PC-9 (cell line): ENCODE results near the gene MYBBP1A. TPM values are rescaled to one million over a fixed set of nuclear protein-coding genes. Genes with fewer than 3 reads are reported as not detected.

ENCODE experiments used
- BruUV-seq: library from RNA; stranded (reverse); fragments of 400-500 nt; replicated peaks from 2 replicates; lab custom pipeline; 2021; lab: Mats Ljungman, UMichigan
- CTCF ChIA-PET: fragments of 300-600 bp; sonication (Branson Sonifier 250); formaldehyde crosslinking; loops from one replicate; lab custom pipeline; 2022; ENCODE audit warnings: antibody characterized with exemption; lab: Charles Lee
- POLR2A ChIA-PET: fragments of 300-600 bp; sonication (Branson Sonifier 250); formaldehyde crosslinking; loops from one replicate; lab custom pipeline; 2022; ENCODE audit warnings: antibody characterized with exemption; ENCODE audit not compliant: unreplicated experiment; lab: Charles Lee
- DNase-seq, 2 experiments: peaks; one replicate each; pipeline versions ENCODE4 v3.0.0 to v3.0.0-alpha.2; 2015 to 2022; ENCODE audit warnings: mixed read lengths in 1 of 2
- H2AFZ ChIP-seq: fragments of 200-600 bp; sonication (generic); 2 replicates; pipeline ENCODE4 v1.8.1; 2017; ENCODE audit warnings: antibody characterized with exemption
- H3F3A ChIP-seq: fragments of 200-600 bp; sonication (generic); 2 replicates; pipeline ENCODE4 v1.8.1; 2017; ENCODE audit warnings: antibody characterized with exemption, mild to moderate bottlenecking, low read depth; ENCODE audit not compliant: insufficient read depth
- H3K27ac ChIP-seq: fragments of 200-600 bp; sonication (generic); 2 replicates; pipeline ENCODE4 v1.6.1; 2016; ENCODE audit warnings: mixed run types
- H3K27me3 ChIP-seq: fragments of 200-600 bp; sonication (generic); 2 replicates; pipeline ENCODE4 v1.6.1; 2016; ENCODE audit warnings: low read depth, mixed run types; ENCODE audit not compliant: insufficient read depth
- H3K36me3 ChIP-seq: fragments of 200-600 bp; sonication (generic); 2 replicates; pipeline ENCODE4 v1.6.1; 2016; ENCODE audit warnings: low read depth, mixed run types
- H3K4me1 ChIP-seq: fragments of 200-600 bp; sonication (generic); replicated peaks from 2 replicates; pipeline ENCODE4 v1.6.1; 2016; ENCODE audit warnings: mixed run types; ENCODE audit not compliant: insufficient read depth
- H3K4me2 ChIP-seq: fragments of 200-600 bp; sonication (generic); 2 replicates; pipeline ENCODE4 v1.6.1; 2017; ENCODE audit warnings: mixed run types
- H3K4me3 ChIP-seq: fragments of 200-600 bp; sonication (generic); 2 replicates; pipeline ENCODE4 v1.6.1; 2016; ENCODE audit warnings: mixed run types
- H3K79me2 ChIP-seq: fragments of 200-600 bp; sonication (generic); 2 replicates; pipeline ENCODE4 v1.6.1; 2017; ENCODE audit warnings: low read depth, mixed run types
- H3K9me2 ChIP-seq: fragments of 200-600 bp; sonication (generic); 2 replicates; pipeline ENCODE4 v1.8.1; 2017; ENCODE audit warnings: mild to moderate bottlenecking; ENCODE audit not compliant: insufficient read depth
- H3K9me3 ChIP-seq: fragments of 200-600 bp; sonication (generic); 2 replicates; pipeline ENCODE4 v1.8.1; 2016; ENCODE audit warnings: low read depth; ENCODE audit not compliant: insufficient read depth
- H4K20me1 ChIP-seq: fragments of 200-600 bp; sonication (generic); 2 replicates; pipeline ENCODE4 v1.8.1; 2017; ENCODE audit not compliant: insufficient read depth
- EZH2 ChIP-seq: fragments of 200-600 bp; sonication (generic); IDR thresholded peaks from 2 replicates; pipeline ENCODE4 v1.8.0; 2017; ENCODE audit warnings: antibody characterized with exemption, low read depth
- intact Hi-C: fragments of 100-400 bp; cut with micrococcal nuclease; formaldehyde crosslinking; loops from one replicate; pipeline ENCODE4 v1.10.0; 2022; ENCODE audit not compliant: unreplicated experiment
- total RNA-seq: library from RNA; stranded (reverse); gene quantifications from 2 replicates; pipeline ENCODE4 v1.2.3, GENCODE V29; 2021
- TF ChIP-seq, protein P1 (sequence below): fragments of 200-600 bp; sonication (generic); conservative IDR thresholded peaks from 2 replicates; pipeline ENCODE4 v1.6.1; 2017; ENCODE audit warnings: mixed run types, antibody characterized with exemption, mild to moderate bottlenecking, moderate library complexity

The MYBBP1A gene
- total RNA-seq, 1 experiment from 2014 or later = 89.1 TPM

- Histone ChIP-seq H3F3A (peaks cover 80% of the 10 kb centered on the region), H3K4me2 (no peak overlapping the region), H3K9me2 (no peaks in the 10 kb centered on the region), H3K27ac (peak overlapping the region; percentile 2; the same call in 1 of the 2 replicates), H3K36me3 (peaks cover 27% of the 10 kb centered on the region; the same call in 1 of the 2 replicates), H3K9me3 (no peaks in the 10 kb centered on the region), H2AFZ (no peak overlapping the region), H4K20me1 (peaks cover 50% of the 10 kb centered on the region), H3K79me2 (no peaks in the 10 kb centered on the region), H3K4me1 (no peaks in the 10 kb centered on the region), H3K27me3 (no peaks in the 10 kb centered on the region), H3K4me3 (no peak overlapping the region)
- no peak for TF ChIP-seq EZH2
- TF ChIP-seq, protein P1, sequence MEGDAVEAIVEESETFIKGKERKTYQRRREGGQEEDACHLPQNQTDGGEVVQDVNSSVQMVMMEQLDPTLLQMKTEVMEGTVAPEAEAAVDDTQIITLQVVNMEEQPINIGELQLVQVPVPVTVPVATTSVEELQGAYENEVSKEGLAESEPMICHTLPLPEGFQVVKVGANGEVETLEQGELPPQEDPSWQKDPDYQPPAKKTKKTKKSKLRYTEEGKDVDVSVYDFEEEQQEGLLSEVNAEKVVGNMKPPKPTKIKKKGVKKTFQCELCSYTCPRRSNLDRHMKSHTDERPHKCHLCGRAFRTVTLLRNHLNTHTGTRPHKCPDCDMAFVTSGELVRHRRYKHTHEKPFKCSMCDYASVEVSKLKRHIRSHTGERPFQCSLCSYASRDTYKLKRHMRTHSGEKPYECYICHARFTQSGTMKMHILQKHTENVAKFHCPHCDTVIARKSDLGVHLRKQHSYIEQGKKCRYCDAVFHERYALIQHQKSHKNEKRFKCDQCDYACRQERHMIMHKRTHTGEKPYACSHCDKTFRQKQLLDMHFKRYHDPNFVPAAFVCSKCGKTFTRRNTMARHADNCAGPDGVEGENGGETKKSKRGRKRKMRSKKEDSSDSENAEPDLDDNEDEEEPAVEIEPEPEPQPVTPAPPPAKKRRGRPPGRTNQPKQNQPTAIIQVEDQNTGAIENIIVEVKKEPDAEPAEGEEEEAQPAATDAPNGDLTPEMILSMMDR = no peak
- CTCF ChIA-PET = interaction anchor here (0.7 kb wide), 1 partner anchor 203 kb away, joined by 3 read pairs; no protein-coding TSS in a partner anchor
- BruUV-seq = no TSS peak
- POLR2A ChIA-PET = no interaction called here
- no peak for DNase-seq
- intact Hi-C loops = loop anchor here (5.0 kb wide), 1 partner anchor 120 kb away; no protein-coding TSS in a partner anchor
These were observed 12.4 kb downstream of the MYBBP1A start for GRCh38 chr17:4542726-4543191.

DNA sequence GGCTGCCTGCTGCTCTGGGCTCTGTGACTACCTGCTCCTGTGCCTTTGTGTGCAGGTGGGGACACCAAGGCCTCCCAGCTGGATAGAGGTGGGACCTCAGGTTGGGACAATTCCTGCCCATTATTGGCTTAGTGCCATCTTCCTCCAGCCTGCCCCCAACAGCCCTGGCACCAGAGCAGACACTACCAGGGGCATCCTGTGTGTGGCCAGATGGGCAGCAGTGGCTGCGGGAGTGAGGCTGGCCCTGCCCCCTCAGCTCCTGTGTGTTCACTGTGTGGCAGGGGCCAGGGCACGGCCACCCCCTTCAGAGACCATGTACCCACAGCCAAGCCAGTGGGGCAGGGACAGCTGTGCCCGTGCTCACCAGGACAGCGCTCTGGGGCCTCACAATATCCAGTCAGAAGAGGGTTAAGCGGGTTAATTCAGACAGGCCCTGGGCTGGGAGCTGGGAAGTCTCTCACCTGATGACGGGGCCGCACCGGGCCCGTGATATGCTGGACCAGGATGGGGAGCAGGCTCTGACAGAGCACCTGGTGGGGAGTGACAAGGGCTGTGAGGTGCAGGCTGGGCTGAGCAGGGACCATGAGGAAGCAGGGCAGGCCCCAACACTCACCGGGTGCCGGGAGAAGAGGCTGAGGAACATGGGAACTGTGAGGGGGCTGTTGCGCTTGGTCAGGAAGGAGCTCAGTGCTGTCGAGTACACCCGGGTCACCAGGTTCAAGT, 13.0 kb downstream of the MYBBP1A start:
- ChIA-PET CTCF (interaction anchor here (0.7 kb wide), 1 partner anchor 203 kb away, joined by 3 read pairs; no protein-coding TSS in a partner anchor), POLR2A (no interaction called here)
- no peaks in the 10 kb centered on the region for H3K79me2 ChIP-seq
- H2AFZ ChIP-seq = no peak overlapping the region
- H3K9me2 ChIP-seq = no peaks in the 10 kb centered on the region
- TF ChIP-seq, protein P1 = no peak
- no peak for TF ChIP-seq EZH2
- H3F3A ChIP-seq = peaks cover 86% of the 10 kb centered on the region
- H3K4me1 ChIP-seq = no peaks in the 10 kb centered on the region
- no peak overlapping the region for H3K4me3 ChIP-seq
- H3K9me3 ChIP-seq = no peaks in the 10 kb centered on the region
- H3K36me3 ChIP-seq = peaks cover 29% of the 10 kb centered on the region; the same call in 1 of the 2 replicates
- intact Hi-C loops = loop anchor here (5.0 kb wide), 1 partner anchor 120 kb away; no protein-coding TSS in a partner anchor
- peaks cover 52% of the 10 kb centered on the region for H4K20me1 ChIP-seq
- no peak for DNase-seq
- H3K27ac ChIP-seq = 0 out of 2 replicates have a peak overlapping the region, but pooled peaks have one; percentile 19
- no peaks in the 10 kb centered on the region for H3K27me3 ChIP-seq
- BruUV-seq = no TSS peak
- H3K4me2 ChIP-seq = no peak overlapping the region

DNA sequence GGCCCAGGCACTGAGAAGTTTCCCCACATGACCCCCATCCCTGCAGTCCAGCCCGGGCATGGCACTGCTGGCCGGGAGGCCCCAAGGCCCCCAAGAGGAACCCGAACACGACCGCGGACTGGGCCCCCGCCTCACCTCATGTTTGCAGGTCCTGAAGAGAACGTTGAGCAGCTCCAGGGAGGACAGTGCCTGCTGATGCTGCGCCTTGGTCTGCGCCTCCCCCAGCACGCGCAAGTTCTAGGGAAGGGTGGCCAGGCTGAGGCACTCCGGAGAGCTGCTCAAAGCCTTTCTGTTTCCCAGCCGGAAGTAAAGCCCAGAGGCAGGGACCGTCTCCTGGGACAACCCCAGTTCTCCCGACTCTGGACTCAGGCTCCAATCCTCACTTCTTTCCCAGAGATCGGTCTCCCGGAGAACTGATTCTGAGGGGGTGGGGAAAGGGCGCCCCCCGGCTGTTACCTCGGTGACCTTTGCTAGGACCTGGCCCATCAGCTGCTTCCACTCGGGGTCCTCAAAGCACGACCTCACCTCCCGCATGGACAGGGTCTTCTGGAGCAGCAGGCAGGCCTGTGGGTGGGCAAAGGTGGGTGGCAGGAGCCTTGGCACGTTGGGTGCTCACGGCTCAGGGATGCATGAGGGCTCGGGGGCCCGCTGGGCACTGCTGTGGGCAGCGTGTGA, 13.7 kb downstream of the MYBBP1A start:
- intact Hi-C loops = loop anchor here (5.0 kb wide), 1 partner anchor 119 kb away; no protein-coding TSS in a partner anchor
- H2AFZ ChIP-seq = no peak overlapping the region
- H3K36me3 ChIP-seq = peaks cover 29% of the 10 kb centered on the region; the same call in 1 of the 2 replicates
- no peaks in the 10 kb centered on the region for H3K27me3 ChIP-seq
- H3K9me2 ChIP-seq = no peaks in the 10 kb centered on the region
- H3K4me3 ChIP-seq = no peak overlapping the region
- BruUV-seq = no TSS peak
- H3F3A ChIP-seq = peaks cover 91% of the 10 kb centered on the region
- no peaks in the 10 kb centered on the region for H3K4me1 ChIP-seq
- H3K27ac ChIP-seq = 0 out of 2 replicates have a peak overlapping the region, but pooled peaks have one; percentile 26
- TF ChIP-seq, protein P1 = no peak; the same call in 1 of the 2 replicates
- TF ChIP-seq EZH2 = no peak
- no peak overlapping the region for H3K4me2 ChIP-seq
- DNase-seq = no peak
- no peaks in the 10 kb centered on the region for H3K9me3 ChIP-seq
- CTCF ChIA-PET = no interaction called here
- peaks cover 58% of the 10 kb centered on the region for H4K20me1 ChIP-seq
- POLR2A ChIA-PET = no interaction called here
- no peaks in the 10 kb centered on the region for H3K79me2 ChIP-seq
